Fibroblast of peridontal ligament (primary cell): ENCODE data around the gene LEMD3.

Experiments
- DNase-seq: peaks from one replicate; pipeline ENCODE4 v3.0.0-alpha.2; 2010; ENCODE audit errors: extremely low read depth

Gene LEMD3

DNA sequence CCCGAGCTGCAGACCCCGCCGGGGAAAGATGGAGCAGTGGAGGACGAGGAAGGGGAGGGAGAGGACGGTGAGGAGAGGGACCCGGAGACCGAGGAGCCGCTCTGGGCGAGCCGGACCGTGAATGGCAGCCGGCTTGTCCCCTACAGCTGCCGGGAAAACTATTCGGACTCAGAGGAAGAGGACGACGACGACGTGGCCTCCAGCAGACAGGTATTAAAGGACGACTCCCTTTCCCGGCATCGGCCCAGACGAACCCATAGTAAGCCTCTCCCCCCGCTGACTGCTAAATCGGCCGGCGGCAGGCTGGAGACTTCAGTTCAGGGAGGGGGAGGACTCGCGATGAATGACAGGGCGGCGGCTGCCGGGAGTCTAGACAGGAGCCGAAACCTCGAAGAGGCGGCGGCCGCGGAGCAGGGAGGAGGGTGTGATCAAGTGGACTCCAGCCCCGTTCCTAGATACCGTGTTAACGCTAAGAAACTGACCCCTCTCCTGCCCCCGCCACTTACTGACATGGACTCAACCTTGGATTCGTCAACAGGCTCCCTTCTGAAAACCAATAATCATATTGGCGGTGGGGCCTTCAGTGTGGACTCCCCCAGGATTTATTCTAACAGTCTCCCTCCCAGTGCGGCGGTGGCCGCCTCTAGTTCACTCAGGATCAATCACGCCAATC is 962 bp downstream of the LEMD3 start:
- DNase-seq = peak; percentile 23

DNA sequence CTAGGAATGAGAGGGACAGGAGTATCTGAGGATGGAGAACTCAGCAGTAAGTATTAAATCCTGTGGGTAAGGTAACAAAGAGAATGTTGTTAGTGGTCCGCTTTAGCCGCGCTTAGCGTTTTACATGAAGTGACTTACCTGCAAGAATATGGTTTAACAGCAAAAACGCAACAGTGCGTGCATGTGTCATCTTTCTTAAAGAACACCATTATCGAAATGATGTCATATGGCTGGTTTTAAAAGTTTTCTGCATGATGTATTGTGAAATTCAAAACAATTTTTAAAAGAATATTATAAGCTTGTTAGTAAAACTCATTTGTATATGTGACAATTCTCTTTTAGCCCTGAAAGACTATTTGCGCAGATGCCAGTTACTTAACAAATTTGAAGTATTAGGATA is 1.7 kb downstream of the LEMD3 start:
- peak; percentile 28 for DNase-seq

DNA sequence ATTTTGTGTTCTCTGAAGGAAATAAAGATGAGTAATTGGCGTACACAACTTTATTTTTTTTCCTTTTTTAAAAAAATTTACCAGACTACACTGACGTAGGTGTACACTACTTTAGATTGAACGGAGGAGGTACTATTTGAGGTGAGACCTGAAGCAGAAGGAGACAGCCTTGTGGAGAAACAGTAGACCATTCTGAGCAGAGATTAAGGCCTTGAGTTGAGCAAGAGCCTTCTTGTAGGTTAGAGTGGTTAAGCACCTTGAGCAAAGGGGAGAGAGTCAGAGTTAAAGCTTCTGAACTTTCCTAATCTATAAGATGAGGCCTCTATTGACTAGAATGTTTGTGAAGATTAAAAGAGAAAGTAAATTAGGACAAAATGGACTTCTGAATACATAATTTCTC is 2.5 kb downstream of the LEMD3 start:
- no peak for DNase-seq

DNA sequence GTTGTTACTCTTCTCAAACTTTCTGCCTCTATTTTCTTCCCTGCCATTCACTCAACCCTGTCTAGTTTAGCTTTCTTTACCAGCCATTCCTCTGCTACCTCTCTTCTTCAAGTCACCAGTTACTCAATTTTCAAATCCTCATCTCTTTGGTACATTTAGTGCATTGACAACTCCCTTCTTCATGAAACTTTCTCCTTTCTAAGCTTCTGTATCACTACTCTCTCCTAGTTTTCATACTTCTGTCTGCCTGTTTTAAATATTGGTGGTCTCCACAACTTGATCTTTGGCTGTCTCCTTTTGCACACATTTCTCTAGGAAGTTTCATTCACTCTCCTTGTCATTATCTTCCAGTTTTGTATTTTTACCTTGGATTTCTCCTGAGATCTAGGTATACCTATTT is 6.0 kb downstream of the LEMD3 start:
- DNase-seq = no peak

DNA sequence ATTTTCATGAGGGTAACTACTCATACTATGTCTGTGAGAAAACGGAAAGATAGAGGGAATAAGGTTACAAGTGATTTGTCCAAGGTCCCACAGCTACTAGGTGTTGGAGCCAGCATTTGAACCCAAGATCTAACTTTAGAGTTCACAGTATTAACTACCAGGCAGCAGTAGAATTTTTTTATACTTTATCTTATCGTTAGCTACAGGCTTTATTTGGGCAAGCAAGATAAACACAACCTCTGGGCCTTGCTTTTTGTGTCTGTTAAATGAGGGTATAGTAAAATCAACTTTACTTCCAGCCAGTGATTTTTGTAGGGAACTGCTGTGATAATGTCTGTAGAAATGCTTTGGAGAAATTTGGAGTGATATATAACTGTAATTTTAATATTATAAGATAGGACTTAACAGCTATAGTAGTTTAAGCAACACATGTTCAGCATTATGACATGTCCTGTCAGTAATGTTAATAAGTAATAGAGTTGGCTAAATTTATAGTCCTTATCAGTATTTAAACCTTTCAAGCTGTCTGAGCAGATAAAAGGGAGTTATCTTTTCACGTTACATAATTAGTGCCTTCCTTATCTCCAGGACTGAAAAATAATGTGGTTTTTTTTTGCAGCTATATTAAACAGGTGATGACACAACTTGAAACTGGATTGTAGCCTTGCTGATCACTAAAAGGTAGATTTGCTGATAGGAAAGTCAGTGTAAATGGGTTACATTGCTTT is 12.8 kb downstream of the LEMD3 start:
- DNase-seq = no peak

DNA sequence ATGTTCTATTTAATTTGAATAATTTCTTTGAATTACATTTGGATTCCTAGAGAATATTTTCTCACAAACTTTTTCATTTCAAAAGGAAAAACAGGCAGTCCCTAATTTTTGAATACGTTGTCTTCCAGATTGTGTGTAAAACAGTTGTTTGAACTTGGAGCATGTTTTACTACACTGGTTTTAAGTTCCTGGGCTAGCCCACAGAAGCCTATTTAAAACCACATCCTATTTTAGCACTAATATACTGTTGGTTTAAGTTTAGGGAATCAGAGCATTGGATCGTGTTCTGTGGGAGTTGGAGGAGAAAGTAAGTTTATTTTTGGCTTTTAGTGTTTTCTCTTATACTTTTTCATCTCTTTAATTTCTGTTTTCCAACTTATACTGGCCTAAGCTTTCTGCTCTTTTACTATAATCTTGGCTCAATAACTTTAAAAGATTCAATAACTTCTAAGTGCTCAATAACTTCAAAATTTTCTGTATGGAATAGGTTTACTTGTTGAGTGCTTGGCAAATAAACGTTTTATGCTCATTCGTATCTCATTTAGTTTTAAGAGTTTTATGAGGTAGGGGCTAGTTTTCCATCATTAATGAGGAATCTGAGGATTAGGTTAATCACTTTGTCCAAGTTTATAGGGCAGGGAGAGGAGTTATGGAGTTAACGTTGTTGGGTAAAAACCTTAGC is 14.9 kb downstream of the LEMD3 start:
- peak; percentile 6 for DNase-seq

DNA sequence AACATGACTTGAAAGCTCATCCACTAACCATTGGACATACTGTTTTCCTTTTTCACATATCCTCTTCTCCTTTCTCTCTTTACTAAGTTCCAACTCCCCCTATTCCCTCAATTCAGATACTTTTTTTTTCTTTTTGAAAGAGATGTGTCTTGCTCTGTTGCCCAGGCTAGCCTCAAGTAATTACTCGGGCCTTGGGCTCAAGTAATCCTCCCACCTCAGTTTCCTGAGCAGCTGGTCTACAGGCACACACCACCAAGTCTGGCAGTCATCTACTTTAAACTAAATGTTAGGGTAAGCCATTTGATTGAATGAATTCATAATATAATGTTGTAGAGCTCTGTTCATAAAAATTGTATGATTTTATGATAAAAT is 15.5 kb downstream of the LEMD3 start:
- DNase-seq = no peak

DNA sequence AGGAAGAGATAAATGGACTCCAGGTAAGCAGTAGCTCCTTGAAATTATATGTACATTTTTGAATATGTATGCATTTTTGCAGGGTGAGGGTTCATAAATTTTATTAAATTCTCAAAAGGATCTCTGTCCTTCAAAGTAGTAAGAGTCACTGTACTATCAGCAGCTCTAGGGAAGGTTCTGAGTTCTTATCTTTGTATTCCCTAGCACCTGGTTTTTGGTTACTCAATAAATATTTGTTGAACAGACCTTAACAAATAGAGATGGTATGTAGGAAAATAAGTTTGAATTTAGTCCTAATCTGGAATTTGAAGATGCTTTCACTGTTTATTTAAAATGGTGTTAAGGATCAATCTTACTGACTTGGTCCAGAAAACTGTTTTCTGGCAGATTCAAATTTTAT is 18.3 kb downstream of the LEMD3 start:
- no peak for DNase-seq

DNA sequence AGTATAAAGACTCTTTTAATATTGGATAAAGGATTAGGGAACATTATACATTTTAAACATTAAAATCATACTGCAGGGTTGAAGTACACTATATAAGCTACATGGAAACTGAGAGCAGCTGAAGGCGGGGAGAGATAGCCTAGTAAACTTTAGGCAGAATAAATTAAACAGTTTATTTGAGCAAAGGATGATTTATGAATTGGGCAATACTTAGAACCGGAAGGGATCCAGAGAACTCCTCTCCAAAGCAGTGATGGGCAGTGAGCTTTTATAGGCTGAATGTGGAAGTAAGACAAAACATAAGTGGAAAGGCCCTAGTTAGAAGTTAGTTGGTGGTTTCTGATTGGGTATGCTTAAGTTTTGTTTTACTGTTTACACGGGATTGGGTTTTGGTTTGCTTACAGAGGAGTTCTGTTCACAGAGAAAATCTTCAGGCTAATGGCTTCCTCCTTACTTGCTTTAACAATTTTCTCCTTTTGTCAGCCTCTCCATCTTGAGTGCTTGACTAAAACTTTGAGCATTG is 18.9 kb downstream of the LEMD3 start:
- DNase-seq = peak; percentile 40

DNA sequence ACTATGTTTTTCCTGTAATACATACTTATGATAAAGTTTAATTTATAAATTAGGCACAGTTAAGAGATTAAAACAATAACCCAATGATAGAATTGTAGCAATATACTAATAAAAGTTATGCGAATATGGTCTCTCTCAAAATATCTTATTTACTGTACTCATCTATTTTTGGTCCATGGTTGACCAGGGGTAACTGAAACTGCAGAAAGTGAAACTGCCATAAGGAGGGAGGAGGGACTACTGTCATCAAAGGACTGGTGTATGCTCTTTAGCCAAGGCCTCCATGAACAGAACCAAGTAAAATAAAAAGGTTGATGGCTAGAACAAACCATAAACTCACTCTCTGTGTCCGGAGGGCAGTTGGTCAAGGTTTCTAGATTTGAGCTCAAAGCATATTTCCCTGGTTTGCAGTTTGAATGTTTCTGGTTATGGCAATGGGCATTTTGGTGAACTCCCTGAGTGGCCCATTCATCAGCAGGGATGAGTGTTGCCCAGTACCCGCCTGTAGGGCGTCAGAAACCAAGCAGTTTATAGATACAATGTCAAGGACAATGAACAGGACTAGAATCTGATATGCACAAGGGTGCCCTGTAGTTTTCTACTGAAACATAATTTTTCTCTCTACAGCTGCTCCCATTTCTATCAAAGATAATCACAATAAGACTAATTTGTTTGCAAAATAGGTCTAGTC is 19.8 kb downstream of the LEMD3 start:
- DNase-seq = no peak

DNA sequence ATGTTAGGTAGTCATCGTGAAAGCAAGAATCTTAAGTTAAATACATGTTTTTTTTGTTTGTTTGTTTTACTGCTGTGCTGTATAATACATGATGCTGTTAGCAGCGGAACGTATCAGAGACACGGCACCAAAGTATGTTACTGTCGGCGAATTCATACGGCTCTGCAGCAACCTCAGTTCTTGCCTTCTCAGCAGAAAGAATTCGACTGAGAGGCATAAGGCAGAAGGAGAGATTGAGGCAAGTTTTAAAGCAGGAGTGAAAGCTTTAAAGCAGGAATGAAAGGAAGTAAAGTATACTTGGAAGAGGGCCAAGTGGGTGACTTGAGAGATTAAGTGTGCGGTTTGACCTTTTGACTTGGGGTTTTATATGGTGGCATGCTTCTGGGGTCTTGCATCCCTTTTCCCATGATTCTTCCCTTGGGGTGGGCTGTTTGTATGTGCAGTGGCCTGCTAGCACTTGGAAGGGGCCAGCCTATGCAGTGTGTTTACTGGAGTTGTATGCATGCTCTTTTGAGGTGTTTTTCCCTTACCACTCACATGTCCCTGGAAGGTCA is 23.7 kb downstream of the LEMD3 start:
- no peak for DNase-seq

DNA sequence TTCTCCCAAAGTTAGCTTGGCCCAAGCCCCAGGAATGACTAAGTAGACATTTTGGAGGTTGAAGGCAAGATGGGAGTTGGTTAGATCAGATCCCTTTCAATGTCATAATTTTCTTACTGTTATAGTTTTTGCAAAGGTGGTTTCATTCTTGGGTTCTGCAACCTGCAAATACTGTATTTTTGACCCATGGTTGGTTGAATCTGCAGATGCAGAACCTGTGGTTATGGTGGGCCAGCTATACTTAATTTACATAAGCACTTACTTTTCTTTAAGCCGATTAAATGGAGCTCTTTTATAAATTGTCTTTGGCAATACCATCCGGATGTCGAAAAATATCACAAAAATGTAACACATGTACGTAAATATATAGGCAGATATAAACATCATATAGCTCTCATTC is 25.6 kb downstream of the LEMD3 start:
- DNase-seq = no peak

DNA sequence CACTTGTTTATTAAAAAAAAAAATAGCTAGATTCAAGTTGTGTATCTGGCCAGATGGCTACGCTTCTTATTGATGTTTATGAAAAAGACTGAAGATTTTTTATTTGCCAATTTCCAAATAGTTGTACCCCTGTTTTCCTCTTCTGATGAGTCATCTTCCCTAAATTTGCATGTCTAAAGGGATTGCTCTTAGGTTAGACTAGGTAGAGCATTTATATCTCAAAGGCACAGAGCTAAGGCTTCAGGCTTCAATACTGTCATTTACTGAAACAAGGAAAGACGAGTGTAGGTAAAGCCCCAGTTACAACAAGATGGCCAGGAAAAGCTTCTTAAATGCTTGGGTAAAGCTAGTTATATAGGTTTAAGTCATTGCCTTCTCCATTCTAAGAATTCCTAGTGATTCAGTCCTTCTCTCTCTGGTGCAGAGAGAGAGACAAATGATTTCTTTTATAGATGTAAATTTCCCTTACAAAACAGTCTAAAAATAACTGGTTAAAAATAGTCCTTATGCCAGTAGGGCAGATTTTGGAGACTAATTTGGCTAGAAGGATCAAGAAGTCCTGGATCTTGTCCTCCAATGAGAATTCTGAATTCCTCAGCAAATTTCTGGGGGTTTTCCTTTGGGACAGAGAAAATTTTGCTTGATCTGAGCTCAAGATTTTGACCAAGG is 26.1 kb downstream of the LEMD3 start:
- DNase-seq = no peak

DNA sequence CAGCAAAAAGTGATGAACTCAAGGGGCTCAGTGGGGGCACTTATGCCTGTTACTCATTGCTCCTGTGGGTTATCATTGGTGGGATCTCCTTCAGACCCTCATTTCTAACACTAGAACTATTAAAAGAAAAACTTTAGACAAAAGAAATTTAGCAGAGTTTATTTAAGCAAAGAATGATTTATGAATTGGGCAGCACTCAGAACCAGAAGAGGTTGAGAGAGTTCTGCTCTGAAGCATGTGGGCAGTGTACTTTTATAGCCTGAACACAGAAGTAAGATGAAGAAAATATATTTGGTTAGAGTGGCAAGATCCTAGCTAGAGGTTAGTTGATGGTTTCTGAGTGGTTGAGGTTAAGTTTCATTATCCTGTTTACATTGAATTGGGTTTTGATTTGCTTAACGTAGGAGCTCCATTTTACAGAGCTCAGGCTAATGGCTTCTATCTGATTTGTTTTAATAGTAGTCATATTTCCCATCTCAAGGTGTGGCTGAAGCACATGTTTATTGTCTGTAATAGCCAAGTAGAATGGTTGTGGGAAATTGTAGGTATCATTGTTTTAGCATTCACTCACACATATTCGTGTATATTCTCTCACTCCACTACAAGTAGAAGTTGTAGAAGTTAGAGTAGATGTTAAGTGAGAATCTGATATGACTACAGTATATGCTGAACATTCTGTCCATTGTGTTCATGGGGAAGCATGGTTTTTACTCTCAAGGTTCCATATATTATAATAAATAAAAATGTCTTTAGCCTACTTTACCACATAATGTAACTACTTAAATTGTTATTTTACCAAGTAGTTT is 27.6 kb downstream of the LEMD3 start:
- DNase-seq = no peak

DNA sequence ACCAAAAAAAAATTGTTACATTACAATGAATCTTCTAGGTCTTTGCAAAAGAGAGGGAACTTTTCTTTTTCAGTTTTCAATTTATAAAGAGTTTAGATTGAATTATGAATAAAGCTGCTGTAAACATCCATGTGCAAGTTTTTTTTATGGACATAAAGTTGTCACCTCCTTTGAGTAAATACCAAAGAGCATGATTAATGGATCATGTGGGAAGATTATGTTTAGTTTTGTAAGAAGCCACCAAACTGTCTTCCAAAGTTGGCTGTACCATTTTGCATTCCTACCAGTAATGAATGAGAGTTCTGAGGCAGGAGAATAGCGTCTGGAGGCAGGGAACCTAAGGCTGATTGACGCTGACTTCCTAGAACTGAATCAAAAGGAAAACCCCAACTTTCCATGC is 30.2 kb downstream of the LEMD3 start:
- DNase-seq = no peak

DNA sequence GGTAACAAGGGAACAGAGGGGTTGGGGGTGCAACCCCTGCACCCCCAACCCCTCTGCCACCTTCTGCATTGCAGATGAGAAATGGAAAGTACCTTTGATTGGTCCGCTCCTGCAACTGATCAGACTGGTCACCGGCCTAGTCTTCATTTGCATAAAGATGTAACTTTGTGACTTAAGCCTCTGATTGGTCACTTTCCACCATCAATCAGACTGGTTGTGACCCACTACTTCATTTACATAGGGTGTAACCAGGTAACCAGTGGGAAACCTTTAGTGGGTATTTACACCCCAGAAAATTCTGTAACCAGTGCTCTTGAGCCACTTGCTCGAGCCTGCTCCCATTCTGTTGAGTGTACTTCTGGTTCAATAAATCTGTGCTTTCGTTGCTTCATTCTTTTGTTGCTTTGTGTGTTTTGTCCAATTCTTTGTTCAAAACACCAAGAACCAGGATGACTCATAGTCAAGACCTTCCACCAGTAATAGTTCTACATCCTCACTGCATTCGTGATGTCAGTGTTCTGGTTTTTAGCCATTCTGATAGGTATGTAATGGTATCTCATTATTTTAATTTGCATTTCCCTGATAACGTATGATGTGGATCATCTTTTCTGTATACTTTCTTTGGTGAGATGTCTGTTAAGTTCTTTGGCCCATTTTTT is 30.8 kb downstream of the LEMD3 start:
- DNase-seq = no peak

DNA sequence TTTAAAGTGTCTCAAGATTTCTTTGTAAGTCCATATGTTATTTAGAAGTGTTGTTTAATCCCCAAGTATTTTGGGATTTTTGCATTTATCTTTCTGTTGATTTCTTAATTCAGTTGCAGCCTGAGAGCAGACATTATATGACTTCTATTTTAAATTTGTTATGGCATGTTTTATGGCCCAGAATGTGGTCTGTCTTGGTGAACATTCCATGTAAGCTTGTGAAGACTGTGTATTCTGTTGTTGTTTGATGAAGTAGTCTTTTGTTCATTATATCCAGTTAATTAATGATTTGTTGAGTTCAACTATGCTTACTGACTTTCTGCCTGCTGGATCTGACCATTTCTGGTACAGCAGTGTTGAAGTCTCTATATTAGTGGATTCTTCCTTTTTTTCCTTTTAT is 34.0 kb downstream of the LEMD3 start:
- no peak for DNase-seq

DNA sequence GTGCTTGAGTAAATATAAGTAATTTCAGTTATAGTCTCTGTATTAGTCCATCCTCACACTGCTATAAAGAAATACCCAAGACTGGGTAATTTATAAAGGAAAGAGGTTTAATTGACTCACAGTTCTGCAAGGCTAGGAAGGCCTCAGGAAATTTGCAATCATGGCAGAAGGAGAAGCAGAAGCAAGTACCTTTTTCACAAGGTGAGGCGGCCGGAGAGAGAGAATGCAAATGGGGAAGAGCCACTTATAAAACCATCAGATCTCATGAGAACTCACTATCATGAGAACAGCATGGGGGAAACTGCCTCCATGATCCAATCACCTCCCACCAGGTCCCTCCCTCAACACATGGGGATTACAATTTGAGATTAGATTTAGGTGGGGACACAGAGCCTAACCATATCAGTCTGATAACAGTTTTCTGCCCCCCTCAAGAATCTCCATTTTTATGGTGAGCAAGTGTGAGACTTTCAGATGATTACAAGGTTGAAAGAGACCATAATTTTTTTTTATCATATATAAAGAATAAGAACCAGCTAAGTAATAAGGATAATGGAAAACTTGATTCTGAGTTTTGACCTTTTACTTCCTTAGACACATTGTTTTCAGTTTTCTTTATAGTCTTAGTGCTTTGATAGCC is 35.6 kb downstream of the LEMD3 start:
- no peak for DNase-seq

DNA sequence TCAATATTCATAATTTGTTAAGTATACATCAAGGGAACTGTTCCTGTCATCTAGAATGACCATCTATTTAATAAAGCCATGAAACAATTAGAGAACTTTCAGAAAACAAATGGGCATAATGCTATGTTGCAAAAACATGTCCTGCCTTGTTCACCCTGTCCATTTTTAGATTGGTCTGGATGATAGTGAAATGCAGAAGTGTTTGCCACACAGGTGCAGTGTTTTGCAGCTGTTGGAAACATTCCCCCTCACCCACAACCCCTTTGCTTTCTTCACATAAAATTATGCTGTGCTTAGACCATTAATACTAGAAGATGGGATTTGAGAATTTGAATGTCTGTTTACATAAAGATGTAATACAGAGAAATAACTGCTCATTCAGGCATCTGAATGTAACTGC is 36.5 kb downstream of the LEMD3 start:
- no peak for DNase-seq

DNA sequence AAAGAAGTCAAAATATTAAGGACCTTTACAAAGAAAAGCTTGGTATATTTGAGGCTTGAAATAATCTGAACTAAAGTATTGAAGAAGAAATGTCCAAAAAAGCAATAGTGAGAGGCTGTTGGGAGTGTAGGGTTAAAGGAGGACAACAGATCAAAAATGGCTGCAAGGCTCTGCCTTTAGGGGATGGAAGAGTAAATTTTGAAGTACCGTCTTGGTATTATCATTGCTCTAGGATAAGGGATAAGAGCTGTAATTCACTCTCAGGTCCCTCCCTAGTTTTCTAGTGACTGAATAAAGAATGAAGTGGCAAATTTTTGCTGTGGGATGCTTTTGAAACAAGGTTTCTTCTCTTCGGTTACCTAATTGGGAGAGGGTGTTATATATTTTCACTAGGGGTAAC is 38.7 kb downstream of the LEMD3 start:
- no peak for DNase-seq
